IPS-20b (cell line): ENCODE data around the gene NAA30.

Experiments used
- H3K27ac ChIP-seq: one replicate; pipeline ENCODE4 v1.5.1; 2013; ENCODE audit warnings: low read length
- H3K27me3 ChIP-seq: 2 replicates; pipeline ENCODE4 v1.6.1; 2013; ENCODE audit warnings: mild to moderate bottlenecking, low read length, inconsistent platforms; ENCODE audit not compliant: insufficient read depth
- H3K36me3 ChIP-seq: 2 replicates; pipeline ENCODE4 v1.6.1; 2013; ENCODE audit warnings: low read depth, mild to moderate bottlenecking, inconsistent platforms, low read length, moderate library complexity; ENCODE audit not compliant: insufficient read depth
- H3K4me1 ChIP-seq: 2 replicates; pipeline ENCODE4 v1.6.1; 2013; ENCODE audit warnings: mild to moderate bottlenecking, control low read depth, inconsistent platforms, low read length, moderate library complexity; ENCODE audit not compliant: insufficient read depth
- H3K4me3 ChIP-seq: 2 replicates; pipeline ENCODE4 v1.5.1; 2013; ENCODE audit warnings: mild to moderate bottlenecking, low read length, inconsistent platforms
- H3K9ac ChIP-seq: 2 replicates; pipeline ENCODE4 v1.6.1; 2013; ENCODE audit warnings: low read depth, mild to moderate bottlenecking, inconsistent platforms, low read length, moderate library complexity
- H3K9me3 ChIP-seq: 2 replicates; pipeline ENCODE4 v1.6.1; 2013; ENCODE audit warnings: mild to moderate bottlenecking, low read depth, low read length, inconsistent platforms; ENCODE audit not compliant: insufficient read depth

The NAA30 gene

GRCh38 chr14:57401501-57401900 is 11.1 kb downstream of the NAA30 start:
- H3K36me3 ChIP-seq, result peaks cover 75% of the 10 kb centered on the region
- no peaks in the 10 kb centered on the region for H3K27me3 ChIP-seq
- H3K9me3 ChIP-seq, result no peaks in the 10 kb centered on the region
- no peak overlapping the region for H3K27ac ChIP-seq
- no peak overlapping the region for H3K9ac ChIP-seq
- no peaks in the 10 kb centered on the region for H3K4me1 ChIP-seq
- no peak overlapping the region for H3K4me3 ChIP-seq

- Histone ChIP-seq H3K9ac (no peak overlapping the region), H3K36me3 (peaks cover 77% of the 10 kb centered on the region), H3K27ac (no peak overlapping the region)
Observed at GRCh38 chr14:57402173-57402852, 11.9 kb downstream of the NAA30 start.

GRCh38 chr14:57403521-57403864 is 13.1 kb downstream of the NAA30 start:
- H3K4me1 ChIP-seq, result no peaks in the 10 kb centered on the region
- H3K36me3 ChIP-seq, result peaks cover 78% of the 10 kb centered on the region
- H3K27me3 ChIP-seq, result no peaks in the 10 kb centered on the region
- no peak overlapping the region for H3K27ac ChIP-seq
- no peak overlapping the region for H3K9ac ChIP-seq
- H3K9me3 ChIP-seq, result no peaks in the 10 kb centered on the region
- H3K4me3 ChIP-seq, result no peak overlapping the region

More at GRCh38 chr14:57402173-57402852, 11.9 kb downstream of the NAA30 start:
- Histone ChIP-seq H3K4me1 (no peaks in the 10 kb centered on the region), H3K4me3 (no peak overlapping the region), H3K27me3 (no peaks in the 10 kb centered on the region), H3K9me3 (no peaks in the 10 kb centered on the region)

- Histone ChIP-seq H3K4me1 (no peaks in the 10 kb centered on the region), H3K27me3 (no peaks in the 10 kb centered on the region), H3K9ac (no peak overlapping the region), H3K27ac (no peak overlapping the region), H3K9me3 (no peaks in the 10 kb centered on the region), H3K36me3 (peaks cover 82% of the 10 kb centered on the region), H3K4me3 (no peak overlapping the region)
Observed at GRCh38 chr14:57405562-57405961, 15.2 kb downstream of the NAA30 start.

- Histone ChIP-seq H3K27me3 (no peaks in the 10 kb centered on the region), H3K27ac (no peak overlapping the region), H3K36me3 (peaks cover 65% of the 10 kb centered on the region), H3K9me3 (no peaks in the 10 kb centered on the region), H3K4me3 (no peak overlapping the region), H3K9ac (no peak overlapping the region), H3K4me1 (no peaks in the 10 kb centered on the region)
Observed at GRCh38 chr14:57408037-57408436, 17.7 kb downstream of the NAA30 start.

GRCh38 chr14:57408634-57409033 is 18.2 kb downstream of the NAA30 start:
- Histone ChIP-seq H3K27me3 (no peaks in the 10 kb centered on the region), H3K27ac (no peak overlapping the region), H3K4me3 (no peak overlapping the region), H3K4me1 (no peaks in the 10 kb centered on the region), H3K9ac (no peak overlapping the region), H3K36me3 (peaks cover 60% of the 10 kb centered on the region), H3K9me3 (no peaks in the 10 kb centered on the region)

GRCh38 chr14:57412341-57412740 is 22.0 kb downstream of the NAA30 start:
- no peaks in the 10 kb centered on the region for H3K9me3 ChIP-seq
- no peak overlapping the region for H3K4me3 ChIP-seq
- H3K27ac ChIP-seq, result no peak overlapping the region
- H3K36me3 ChIP-seq, result peaks cover 31% of the 10 kb centered on the region
- H3K4me1 ChIP-seq, result no peaks in the 10 kb centered on the region
- no peak overlapping the region for H3K9ac ChIP-seq
- no peaks in the 10 kb centered on the region for H3K27me3 ChIP-seq

GRCh38 chr14:57413849-57414248 is 23.5 kb downstream of the NAA30 start:
- Histone ChIP-seq H3K27ac (no peak overlapping the region), H3K4me1 (no peaks in the 10 kb centered on the region), H3K27me3 (no peaks in the 10 kb centered on the region), H3K9me3 (no peaks in the 10 kb centered on the region), H3K4me3 (no peak overlapping the region), H3K36me3 (peaks cover 18% of the 10 kb centered on the region), H3K9ac (no peak overlapping the region)

- Histone ChIP-seq H3K36me3 (no peaks in the 10 kb centered on the region), H3K9me3 (no peaks in the 10 kb centered on the region), H3K27ac (no peak overlapping the region)
Observed at GRCh38 chr14:57417228-57417627, 26.8 kb downstream of the NAA30 start.

GRCh38 chr14:57418999-57419398 is 28.6 kb downstream of the NAA30 start:
- H3K4me3 ChIP-seq, result no peak overlapping the region
- no peak overlapping the region for H3K9ac ChIP-seq
- no peaks in the 10 kb centered on the region for H3K4me1 ChIP-seq
- no peaks in the 10 kb centered on the region for H3K27me3 ChIP-seq
- H3K36me3 ChIP-seq, result no peaks in the 10 kb centered on the region
- no peak overlapping the region for H3K27ac ChIP-seq
- H3K9me3 ChIP-seq, result no peaks in the 10 kb centered on the region

More at GRCh38 chr14:57417228-57417627, 26.8 kb downstream of the NAA30 start:
- H3K27me3 ChIP-seq, result no peaks in the 10 kb centered on the region
- no peak overlapping the region for H3K4me3 ChIP-seq
- no peaks in the 10 kb centered on the region for H3K4me1 ChIP-seq
- H3K9ac ChIP-seq, result no peak overlapping the region

- no peak overlapping the region for H3K4me3 ChIP-seq
- H3K9ac ChIP-seq, result no peak overlapping the region
- no peaks in the 10 kb centered on the region for H3K36me3 ChIP-seq
- H3K27ac ChIP-seq, result no peak overlapping the region
- no peaks in the 10 kb centered on the region for H3K4me1 ChIP-seq
- no peaks in the 10 kb centered on the region for H3K9me3 ChIP-seq
- no peaks in the 10 kb centered on the region for H3K27me3 ChIP-seq
Observed at GRCh38 chr14:57420033-57420432, 29.6 kb downstream of the NAA30 start.

- H3K4me3 ChIP-seq, result no peak overlapping the region
- H3K9ac ChIP-seq, result no peak overlapping the region
- no peaks in the 10 kb centered on the region for H3K36me3 ChIP-seq
- no peaks in the 10 kb centered on the region for H3K9me3 ChIP-seq
- H3K27ac ChIP-seq, result no peak overlapping the region
- H3K27me3 ChIP-seq, result no peaks in the 10 kb centered on the region
- H3K4me1 ChIP-seq, result no peaks in the 10 kb centered on the region
Observed at GRCh38 chr14:57420986-57421385, 30.6 kb downstream of the NAA30 start.
